GM12872 (cell line): ENCODE data around the gene SNX33.

Source experiments
- TF ChIP-seq, protein P1 (sequence below): IDR thresholded peaks from 3 replicates; pipeline ENCODE4 v1.5.1; 2011; ENCODE audit warnings: low read depth, mild to moderate bottlenecking, low read length, moderate library complexity; ENCODE audit not compliant: insufficient read depth

Gene SNX33

DNA sequence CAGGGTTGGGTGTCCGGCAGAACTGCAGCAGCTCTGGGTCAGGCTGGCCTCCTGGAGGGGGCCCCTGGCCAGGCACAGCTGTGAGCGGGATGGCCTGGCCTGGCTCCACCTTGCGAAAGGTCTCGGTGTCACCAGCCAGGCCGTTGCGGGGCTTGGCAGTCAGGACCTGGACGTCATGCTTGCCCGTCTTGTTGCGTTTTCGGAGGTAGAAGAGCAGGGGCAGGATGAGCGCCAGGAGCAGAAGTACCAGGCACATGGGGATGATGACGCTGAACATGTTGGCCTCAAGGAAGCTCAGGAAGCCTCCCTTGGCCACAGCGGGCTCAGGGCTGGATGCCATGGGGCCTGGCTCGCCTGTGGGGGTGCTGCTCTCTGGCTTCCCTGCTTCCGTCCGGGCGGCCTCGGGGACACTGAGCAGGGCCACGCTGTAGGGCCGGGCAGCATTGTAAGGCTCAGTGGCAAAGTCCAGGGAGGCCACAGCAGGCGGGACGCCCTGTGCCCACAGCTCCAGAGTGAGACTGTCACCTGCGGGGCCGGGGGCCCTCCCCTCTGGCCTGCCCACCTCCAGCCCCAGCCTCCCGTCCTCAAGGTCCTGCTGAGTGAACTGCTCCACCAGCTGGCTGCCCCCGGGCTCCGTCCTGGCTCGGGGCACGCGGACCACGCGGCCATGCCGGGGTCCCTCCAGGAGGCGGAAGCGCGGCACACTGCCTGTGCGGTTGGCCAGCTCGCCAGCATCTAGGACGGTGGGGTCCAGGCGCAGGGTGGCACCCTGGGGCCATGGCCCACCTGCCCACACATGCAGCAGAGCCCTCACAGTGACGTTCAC is 28.1 kb downstream of the SNX33 start:
- TF ChIP-seq, protein P1, sequence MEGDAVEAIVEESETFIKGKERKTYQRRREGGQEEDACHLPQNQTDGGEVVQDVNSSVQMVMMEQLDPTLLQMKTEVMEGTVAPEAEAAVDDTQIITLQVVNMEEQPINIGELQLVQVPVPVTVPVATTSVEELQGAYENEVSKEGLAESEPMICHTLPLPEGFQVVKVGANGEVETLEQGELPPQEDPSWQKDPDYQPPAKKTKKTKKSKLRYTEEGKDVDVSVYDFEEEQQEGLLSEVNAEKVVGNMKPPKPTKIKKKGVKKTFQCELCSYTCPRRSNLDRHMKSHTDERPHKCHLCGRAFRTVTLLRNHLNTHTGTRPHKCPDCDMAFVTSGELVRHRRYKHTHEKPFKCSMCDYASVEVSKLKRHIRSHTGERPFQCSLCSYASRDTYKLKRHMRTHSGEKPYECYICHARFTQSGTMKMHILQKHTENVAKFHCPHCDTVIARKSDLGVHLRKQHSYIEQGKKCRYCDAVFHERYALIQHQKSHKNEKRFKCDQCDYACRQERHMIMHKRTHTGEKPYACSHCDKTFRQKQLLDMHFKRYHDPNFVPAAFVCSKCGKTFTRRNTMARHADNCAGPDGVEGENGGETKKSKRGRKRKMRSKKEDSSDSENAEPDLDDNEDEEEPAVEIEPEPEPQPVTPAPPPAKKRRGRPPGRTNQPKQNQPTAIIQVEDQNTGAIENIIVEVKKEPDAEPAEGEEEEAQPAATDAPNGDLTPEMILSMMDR: no peak

DNA sequence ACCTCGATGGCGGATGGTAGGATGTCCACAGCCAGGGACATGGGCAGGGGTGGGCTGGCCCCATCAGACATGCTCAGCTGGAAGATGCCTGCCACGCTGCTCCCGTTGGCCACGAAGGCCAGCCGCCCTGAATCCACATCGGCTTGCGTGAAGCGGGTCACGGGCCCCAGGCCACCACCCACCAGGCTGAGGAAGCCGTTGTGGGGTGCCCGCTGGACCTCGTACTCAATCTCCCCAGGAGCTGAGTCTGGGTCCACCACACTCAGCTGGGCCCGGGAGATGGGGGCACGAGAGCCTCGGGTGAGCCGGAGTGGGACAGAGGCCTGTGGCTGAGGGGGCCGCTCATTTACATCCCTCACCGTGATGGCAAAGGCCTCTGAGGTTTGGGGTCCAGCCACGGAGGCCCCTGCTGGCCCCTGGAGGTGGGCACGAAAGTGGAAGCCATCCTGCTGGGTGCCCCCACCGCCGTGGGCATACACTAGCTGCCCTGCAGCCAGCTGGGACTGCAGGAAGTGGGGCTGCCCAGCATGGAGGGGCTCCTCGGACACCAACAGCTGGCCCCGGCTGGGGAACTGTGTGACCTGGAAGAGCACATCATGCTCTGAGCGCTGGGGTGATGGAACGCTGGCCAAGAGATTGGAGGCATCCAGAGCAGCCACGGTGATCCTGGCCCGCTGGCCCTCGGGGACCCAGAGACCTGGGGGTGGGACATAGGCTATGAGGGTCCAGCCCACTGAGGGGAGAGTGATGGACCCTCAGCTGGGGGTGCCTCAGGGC is 29.2 kb downstream of the SNX33 start:
- TF ChIP-seq, protein P1: no peak

DNA sequence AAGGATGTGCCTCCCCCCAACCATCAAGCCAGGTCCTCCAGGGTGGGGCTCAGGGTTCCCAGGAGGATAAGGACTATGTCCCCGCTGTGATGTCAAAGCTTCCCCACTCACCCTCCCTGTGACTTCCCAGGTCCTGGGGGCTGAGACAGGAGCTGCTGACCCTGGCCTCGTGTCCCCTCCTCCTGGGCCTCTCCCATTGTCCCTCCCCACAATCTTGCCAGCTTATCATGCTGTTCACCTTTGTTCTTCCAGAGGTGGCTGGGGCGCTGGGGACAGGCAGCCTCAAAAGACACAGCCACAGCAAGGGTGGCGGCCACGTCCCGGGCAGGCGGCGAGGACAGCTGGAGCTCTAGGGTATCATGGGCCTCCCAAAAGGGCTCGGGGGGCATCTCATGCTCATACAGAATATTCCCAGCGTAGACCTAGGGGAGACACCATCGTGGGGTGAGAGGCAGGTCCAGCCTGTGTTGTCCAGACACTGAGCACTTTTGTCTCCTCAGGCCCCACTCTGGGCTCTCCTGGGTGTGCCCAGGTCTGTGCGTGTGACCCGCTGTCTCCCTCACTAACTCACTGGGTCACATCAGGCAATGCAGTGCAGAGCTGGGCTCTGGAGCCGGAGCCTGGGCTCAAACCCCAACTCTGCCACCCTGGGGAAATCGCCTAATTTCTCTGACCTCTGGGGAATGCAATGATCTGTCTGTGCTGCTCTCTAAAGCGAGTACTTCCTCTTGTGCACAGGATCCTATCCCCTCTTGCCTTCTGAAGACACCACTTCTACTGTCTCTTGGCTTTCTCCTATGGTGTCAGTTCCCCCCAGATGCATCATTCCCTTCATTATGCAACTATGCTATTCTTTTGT is 30.0 kb downstream of the SNX33 start:
- TF ChIP-seq, protein P1: no peak

- TF ChIP-seq, protein P1: no peak
Measured at GRCh38 chr15:75680007-75680789, 32.5 kb downstream of the SNX33 start.

DNA sequence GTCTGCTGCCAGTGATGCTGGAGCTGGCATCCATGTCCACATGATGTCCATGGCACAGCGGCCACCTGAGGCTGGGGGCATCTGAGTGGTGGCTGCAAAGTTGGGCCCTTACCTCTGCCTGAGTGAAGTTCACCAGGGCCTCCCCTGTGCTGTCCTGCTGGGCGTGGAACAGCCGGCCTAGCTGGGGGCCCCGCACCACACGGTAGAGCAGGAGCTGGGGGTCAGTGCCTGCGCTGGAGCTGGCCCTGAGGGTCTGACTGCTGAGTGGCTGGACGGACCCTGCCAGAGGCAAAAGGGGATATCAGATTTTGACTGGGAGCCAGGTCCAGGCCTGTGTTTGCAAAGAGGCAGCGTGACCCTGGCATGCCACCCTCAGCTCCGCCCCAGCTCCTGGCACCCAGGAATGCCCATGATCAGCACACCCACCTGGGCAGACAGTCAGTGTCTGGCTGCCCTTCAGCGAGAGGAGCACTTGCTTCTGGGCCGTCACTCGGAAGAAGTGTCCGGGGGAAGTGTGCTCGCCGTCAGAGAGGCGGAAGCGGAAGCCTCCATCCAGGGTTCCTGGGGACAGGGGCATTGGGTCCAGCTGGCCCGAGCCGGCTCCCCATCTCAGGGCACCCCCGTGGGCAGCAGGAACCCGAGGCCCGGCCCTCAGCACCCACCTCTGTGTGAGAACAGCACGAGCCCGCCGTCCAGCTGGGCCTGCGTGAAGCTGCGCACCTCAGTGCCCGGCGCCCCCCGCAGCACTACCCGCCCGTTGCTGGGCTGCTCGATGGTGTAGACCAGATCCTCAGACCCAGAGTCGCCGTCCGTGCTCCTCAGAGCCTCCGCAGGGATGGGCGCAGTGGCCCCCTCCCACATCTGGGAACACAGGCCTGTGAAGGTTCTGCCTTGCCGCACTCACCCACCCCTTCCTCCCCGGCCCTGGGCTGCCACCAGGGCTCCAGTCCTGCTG is 34.7 kb downstream of the SNX33 start:
- TF ChIP-seq, protein P1: no peak

GRCh38 chr15:75683646-75684312 is 36.1 kb downstream of the SNX33 start:
- TF ChIP-seq, protein P1: peak; percentile 90
